HepG2 (cell line): ENCODE measurements around the gene ISY1. TPM values are rescaled to one million over a fixed set of nuclear protein-coding genes. Genes with fewer than 3 reads are reported as not detected.

Experiments used
- ADNP ChIP-seq: sonication (generic); formaldehyde crosslinking; IDR thresholded peaks from 2 replicates; pipeline ENCODE4 v1.4.0; 2020; ENCODE audit warnings: missing genetic modification reagents
- CC2D1A ChIP-seq: sonication (generic); formaldehyde crosslinking; IDR thresholded peaks from 2 replicates; pipeline ENCODE4 v1.8.1; 2023; ENCODE audit warnings: mild to moderate bottlenecking, missing genetic modification reagents
- EP300 ChIP-seq, 3 experiments: sonication (generic) in 1 of 3; formaldehyde crosslinking in 1 of 3; IDR thresholded peaks; 2 replicates each; pipeline versions ENCODE4 v1.5.1 to v1.6.1; 2011 to 2020; ENCODE audit warnings: low read depth in 2 of 3, low read length in 2 of 3, borderline replicate concordance in 1 of 3, improper control_type of control experiment in 1 of 3, mild to moderate bottlenecking in 1 of 3, missing genetic modification reagents in 1 of 3, moderate library complexity in 1 of 3
- GATAD2A ChIP-seq: IDR thresholded peaks from 2 replicates; pipeline ENCODE4 v1.6.1; 2016
- NR2F6 ChIP-seq, 2 experiments: IDR thresholded peaks; 2 replicates each; pipeline ENCODE4 v1.6.1; 2016; ENCODE audit warnings: antibody characterized with exemption in 1 of 2, mild to moderate bottlenecking in 1 of 2
- ONECUT2 ChIP-seq: sonication (generic); formaldehyde crosslinking; IDR thresholded peaks from 2 replicates; pipeline ENCODE4 v1.4.0; 2020; ENCODE audit warnings: missing genetic modification reagents
- RFXAP ChIP-seq: sonication (generic); formaldehyde crosslinking; IDR thresholded peaks from 2 replicates; pipeline ENCODE4 v1.4.0; 2020; ENCODE audit warnings: missing genetic modification reagents, borderline replicate concordance
- SATB2 ChIP-seq: sonication (generic); formaldehyde crosslinking; IDR thresholded peaks from 2 replicates; pipeline ENCODE4 v1.5.0; 2020; ENCODE audit warnings: missing genetic modification reagents
- TCF7 ChIP-seq: sonication (generic); IDR thresholded peaks from 2 replicates; pipeline ENCODE4 v1.6.1; 2016; ENCODE audit warnings: antibody characterized with exemption, low read depth
- ZBTB7B ChIP-seq: sonication (generic); formaldehyde crosslinking; IDR thresholded peaks from 2 replicates; pipeline ENCODE4 v1.4.0; 2020; ENCODE audit warnings: missing genetic modification reagents
- ZFP82 ChIP-seq: sonication (generic); formaldehyde crosslinking; IDR thresholded peaks from 2 replicates; pipeline ENCODE4 v1.5.1; 2020; ENCODE audit warnings: mild to moderate bottlenecking, missing genetic modification reagents, borderline replicate concordance
- ZNF337 ChIP-seq: sonication (generic); formaldehyde crosslinking; IDR thresholded peaks from 2 replicates; pipeline ENCODE4 v1.5.1; 2020; ENCODE audit warnings: missing genetic modification reagents, low read depth, mild to moderate bottlenecking, borderline replicate concordance
- ZNF543 ChIP-seq: sonication (generic); formaldehyde crosslinking; IDR thresholded peaks from 2 replicates; pipeline ENCODE4 v1.4.0; 2020; ENCODE audit warnings: mild to moderate bottlenecking, missing genetic modification reagents
- ZNF607 ChIP-seq: sonication (generic); formaldehyde crosslinking; IDR thresholded peaks from 2 replicates; pipeline ENCODE4 v1.5.1; 2020; ENCODE audit warnings: missing genetic modification reagents, mild to moderate bottlenecking, borderline replicate concordance
- ZNF672 ChIP-seq: sonication (generic); formaldehyde crosslinking; IDR thresholded peaks from 2 replicates; pipeline ENCODE4 v1.8.1; 2022; ENCODE audit warnings: missing genetic modification reagents
- polyA plus RNA-seq, 8 experiments: library from polyadenylated mRNA; depleted of rRNA in 3 of 8; stranded (reverse) in 7 of 8; unstranded in 1 of 8; fragments of >200 nt; fragmentation: Illumina TruSeq in 4 of 8; extraction: Trizol in 4 of 8; gene quantifications; 2 replicates each; pipeline versions ENCODE4 v1.2.1 to v1.2.3, GENCODE V29; 2011 to 2016; ENCODE audit warnings: low read depth in 4 of 8, missing spikeins in 1 of 8, mixed read lengths in 1 of 8; ENCODE audit not compliant: insufficient read depth in 1 of 8
- total RNA-seq, 5 experiments: library from RNA; depleted of rRNA; stranded (reverse); fragments of >200 nt; fragmentation: Illumina TruSeq; extraction: Trizol; gene quantifications; 2 replicates each; pipeline ENCODE4 v1.2.3, GENCODE V29; 2016; ENCODE audit warnings: low read depth in 1 of 5
- TF ChIP-seq, protein P1 (sequence below): sonication (generic); formaldehyde crosslinking; conservative IDR thresholded peaks from 2 replicates; pipeline ENCODE4 v1.8.0; 2022; ENCODE audit warnings: missing genetic modification reagents
- TF ChIP-seq, protein P2 (sequence below): IDR thresholded peaks from 2 replicates; pipeline ENCODE4 v1.6.1; 2016; ENCODE audit warnings: low read depth, control low read depth
- TF ChIP-seq, protein P3 (sequence below): IDR thresholded peaks from 2 replicates; pipeline ENCODE4 v1.4.0; 2020; ENCODE audit warnings: mild to moderate bottlenecking, missing genetic modification reagents

ISY1 gene
- total and polyA plus RNA-seq, 2 of the 13 experiments (the other 11 are each of a cell fraction or from before 2014, with no cell fraction given), result 21.0 to 39.1 TPM

DNA sequence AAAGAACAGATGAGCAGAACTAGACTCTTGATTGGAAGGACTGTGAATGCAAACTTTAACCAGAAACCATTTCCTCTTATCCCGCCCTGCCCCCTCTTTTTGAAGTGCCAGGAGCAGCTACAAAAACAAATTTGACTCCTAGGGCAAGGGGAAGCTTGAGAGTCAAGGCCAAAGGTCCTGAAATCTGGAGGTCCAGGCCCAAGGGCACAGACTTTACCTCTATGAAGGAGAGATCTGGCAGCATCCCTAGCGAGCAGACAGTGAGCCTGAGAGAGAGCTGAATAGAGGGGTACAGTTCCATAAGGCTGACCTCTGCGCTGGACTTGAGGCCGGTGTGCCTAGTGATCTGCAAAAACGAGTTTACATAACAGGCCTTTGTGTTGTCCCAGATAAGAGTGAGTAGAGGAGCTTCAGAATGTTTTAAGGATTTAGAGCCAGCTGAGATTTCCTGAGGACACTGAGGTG, 44.3 kb downstream of the ISY1 start (continued):
- peak; percentile 68 for TF ChIP-seq NR2F6 (IDR thresholded peaks at IDR 0.05)
- peak; percentile 72 for TF ChIP-seq NR2F6 (CRISPR knock-in tag; IDR thresholded peaks at IDR 0.05)
- TF ChIP-seq SATB2 (CRISPR knock-in tag), result no peak
- peak; percentile 42 for TF ChIP-seq TCF7
- no peak for TF ChIP-seq ZBTB7B
- no peak for TF ChIP-seq ZNF337
- no peak for TF ChIP-seq ZNF543 (CRISPR knock-in tag)
- TF ChIP-seq ZNF607, result no peak
- TF ChIP-seq, protein P1, sequence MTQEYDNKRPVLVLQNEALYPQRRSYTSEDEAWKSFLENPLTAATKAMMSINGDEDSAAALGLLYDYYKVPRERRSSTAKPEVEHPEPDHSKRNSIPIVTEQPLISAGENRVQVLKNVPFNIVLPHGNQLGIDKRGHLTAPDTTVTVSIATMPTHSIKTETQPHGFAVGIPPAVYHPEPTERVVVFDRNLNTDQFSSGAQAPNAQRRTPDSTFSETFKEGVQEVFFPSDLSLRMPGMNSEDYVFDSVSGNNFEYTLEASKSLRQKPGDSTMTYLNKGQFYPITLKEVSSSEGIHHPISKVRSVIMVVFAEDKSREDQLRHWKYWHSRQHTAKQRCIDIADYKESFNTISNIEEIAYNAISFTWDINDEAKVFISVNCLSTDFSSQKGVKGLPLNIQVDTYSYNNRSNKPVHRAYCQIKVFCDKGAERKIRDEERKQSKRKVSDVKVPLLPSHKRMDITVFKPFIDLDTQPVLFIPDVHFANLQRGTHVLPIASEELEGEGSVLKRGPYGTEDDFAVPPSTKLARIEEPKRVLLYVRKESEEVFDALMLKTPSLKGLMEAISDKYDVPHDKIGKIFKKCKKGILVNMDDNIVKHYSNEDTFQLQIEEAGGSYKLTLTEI (CRISPR knock-in tag), result no peak
- no peak for TF ChIP-seq ZNF672 (CRISPR knock-in tag)
- TF ChIP-seq, protein P2, sequence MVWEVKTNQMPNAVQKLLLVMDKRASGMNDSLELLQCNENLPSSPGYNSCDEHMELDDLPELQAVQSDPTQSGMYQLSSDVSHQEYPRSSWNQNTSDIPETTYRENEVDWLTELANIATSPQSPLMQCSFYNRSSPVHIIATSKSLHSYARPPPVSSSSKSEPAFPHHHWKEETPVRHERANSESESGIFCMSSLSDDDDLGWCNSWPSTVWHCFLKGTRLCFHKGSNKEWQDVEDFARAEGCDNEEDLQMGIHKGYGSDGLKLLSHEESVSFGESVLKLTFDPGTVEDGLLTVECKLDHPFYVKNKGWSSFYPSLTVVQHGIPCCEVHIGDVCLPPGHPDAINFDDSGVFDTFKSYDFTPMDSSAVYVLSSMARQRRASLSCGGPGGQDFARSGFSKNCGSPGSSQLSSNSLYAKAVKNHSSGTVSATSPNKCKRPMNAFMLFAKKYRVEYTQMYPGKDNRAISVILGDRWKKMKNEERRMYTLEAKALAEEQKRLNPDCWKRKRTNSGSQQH (CRISPR knock-in tag), result no peak
- TF ChIP-seq RFXAP (CRISPR knock-in tag), result no peak; the same call in 1 of the 2 replicates
- TF ChIP-seq ADNP (CRISPR knock-in tag), result no peak
- peak; percentile 51; the same call in 1 of the 2 replicates for TF ChIP-seq GATAD2A (CRISPR knock-in tag)
- TF ChIP-seq, protein P3, sequence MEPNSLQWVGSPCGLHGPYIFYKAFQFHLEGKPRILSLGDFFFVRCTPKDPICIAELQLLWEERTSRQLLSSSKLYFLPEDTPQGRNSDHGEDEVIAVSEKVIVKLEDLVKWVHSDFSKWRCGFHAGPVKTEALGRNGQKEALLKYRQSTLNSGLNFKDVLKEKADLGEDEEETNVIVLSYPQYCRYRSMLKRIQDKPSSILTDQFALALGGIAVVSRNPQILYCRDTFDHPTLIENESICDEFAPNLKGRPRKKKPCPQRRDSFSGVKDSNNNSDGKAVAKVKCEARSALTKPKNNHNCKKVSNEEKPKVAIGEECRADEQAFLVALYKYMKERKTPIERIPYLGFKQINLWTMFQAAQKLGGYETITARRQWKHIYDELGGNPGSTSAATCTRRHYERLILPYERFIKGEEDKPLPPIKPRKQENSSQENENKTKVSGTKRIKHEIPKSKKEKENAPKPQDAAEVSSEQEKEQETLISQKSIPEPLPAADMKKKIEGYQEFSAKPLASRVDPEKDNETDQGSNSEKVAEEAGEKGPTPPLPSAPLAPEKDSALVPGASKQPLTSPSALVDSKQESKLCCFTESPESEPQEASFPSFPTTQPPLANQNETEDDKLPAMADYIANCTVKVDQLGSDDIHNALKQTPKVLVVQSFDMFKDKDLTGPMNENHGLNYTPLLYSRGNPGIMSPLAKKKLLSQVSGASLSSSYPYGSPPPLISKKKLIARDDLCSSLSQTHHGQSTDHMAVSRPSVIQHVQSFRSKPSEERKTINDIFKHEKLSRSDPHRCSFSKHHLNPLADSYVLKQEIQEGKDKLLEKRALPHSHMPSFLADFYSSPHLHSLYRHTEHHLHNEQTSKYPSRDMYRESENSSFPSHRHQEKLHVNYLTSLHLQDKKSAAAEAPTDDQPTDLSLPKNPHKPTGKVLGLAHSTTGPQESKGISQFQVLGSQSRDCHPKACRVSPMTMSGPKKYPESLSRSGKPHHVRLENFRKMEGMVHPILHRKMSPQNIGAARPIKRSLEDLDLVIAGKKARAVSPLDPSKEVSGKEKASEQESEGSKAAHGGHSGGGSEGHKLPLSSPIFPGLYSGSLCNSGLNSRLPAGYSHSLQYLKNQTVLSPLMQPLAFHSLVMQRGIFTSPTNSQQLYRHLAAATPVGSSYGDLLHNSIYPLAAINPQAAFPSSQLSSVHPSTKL (CRISPR knock-in tag), result peak; percentile 68
- no peak for TF ChIP-seq ONECUT2 (CRISPR knock-in tag)
- TF ChIP-seq EP300 (IDR thresholded peaks at IDR 0.05; ENCODE audit: low read depth in 2 of 2, low read length in 2 of 2), result peak in 1 of 2 experiments; percentile 45; a peak in 1 of 4 replicates
- TF ChIP-seq EP300 (CRISPR knock-in tag; IDR thresholded peaks at IDR 0.05; ENCODE audit: borderline replicate concordance), result peak; percentile 21; the same call in 1 of the 2 replicates
- TF ChIP-seq CC2D1A, result no peak
- no peak for TF ChIP-seq ZFP82 (CRISPR knock-in tag)
